HCT116 (cell line): ENCODE measurements around the gene LMNA.

Experiments used
- CBX3 ChIP-seq: IDR thresholded peaks from 2 replicates; pipeline ENCODE4 v1.6.1; 2012; ENCODE audit warnings: low read depth
- CEBPB ChIP-seq: IDR thresholded peaks from 2 replicates; pipeline ENCODE4 v1.6.1; 2012; ENCODE audit warnings: low read depth
- EZH2phosphoT487 ChIP-seq: fragments of 200-600 bp; IDR thresholded peaks from 2 replicates; pipeline ENCODE4 v1.6.1; 2018; ENCODE audit warnings: antibody characterized with exemption, borderline replicate concordance
- JUND ChIP-seq: IDR thresholded peaks from 2 replicates; pipeline ENCODE4 v1.6.1; 2012
- POLR2A ChIP-seq: IDR thresholded peaks from 2 replicates; pipeline ENCODE4 v1.7.0; 2011; ENCODE audit warnings: borderline replicate concordance; ENCODE audit not compliant: insufficient read depth, insufficient read length; ENCODE audit errors: extremely low read depth
- RAD21 ChIP-seq: IDR thresholded peaks from 2 replicates; pipeline ENCODE4 v1.6.1; 2012; ENCODE audit warnings: low read depth, mild to moderate bottlenecking
- SRF ChIP-seq: IDR thresholded peaks from 2 replicates; pipeline ENCODE4 v1.6.1; 2012; ENCODE audit warnings: low read depth
- TF ChIP-seq, protein P1 (sequence below): IDR thresholded peaks from 2 replicates; pipeline ENCODE4 v1.6.1; 2012; ENCODE audit warnings: low read depth
- TF ChIP-seq, protein P2 (sequence below), 3 experiments: fragments of 200-600 bp in 1 of 3; sonication (generic) in 1 of 3; IDR thresholded peaks in 2 of 3; conservative IDR thresholded peaks in 1 of 3; 2 replicates each; pipeline ENCODE4 v1.5.1; 2012 to 2017; ENCODE audit warnings: low read depth in 2 of 3, low read length in 2 of 3, antibody characterized with exemption in 1 of 3, borderline replicate concordance in 1 of 3, control low read depth in 1 of 3, mild to moderate bottlenecking in 1 of 3, mixed read lengths in 1 of 3, mixed run types in 1 of 3, moderate library complexity in 1 of 3; ENCODE audit not compliant: insufficient read depth in 1 of 3
- TF ChIP-seq, protein P3 (sequence below): IDR thresholded peaks from 2 replicates; pipeline ENCODE4 v1.6.1; 2011; ENCODE audit warnings: mild to moderate bottlenecking, low read length, moderate library complexity; ENCODE audit not compliant: insufficient replicate concordance; ENCODE audit errors: extremely low read depth

- TF ChIP-seq CEBPB (no peak), RAD21 (no peak), CBX3 (no peak), SRF (no peak), POLR2A (no peak), JUND (no peak), EZH2phosphoT487 (no peak)
- TF ChIP-seq, protein P1, sequence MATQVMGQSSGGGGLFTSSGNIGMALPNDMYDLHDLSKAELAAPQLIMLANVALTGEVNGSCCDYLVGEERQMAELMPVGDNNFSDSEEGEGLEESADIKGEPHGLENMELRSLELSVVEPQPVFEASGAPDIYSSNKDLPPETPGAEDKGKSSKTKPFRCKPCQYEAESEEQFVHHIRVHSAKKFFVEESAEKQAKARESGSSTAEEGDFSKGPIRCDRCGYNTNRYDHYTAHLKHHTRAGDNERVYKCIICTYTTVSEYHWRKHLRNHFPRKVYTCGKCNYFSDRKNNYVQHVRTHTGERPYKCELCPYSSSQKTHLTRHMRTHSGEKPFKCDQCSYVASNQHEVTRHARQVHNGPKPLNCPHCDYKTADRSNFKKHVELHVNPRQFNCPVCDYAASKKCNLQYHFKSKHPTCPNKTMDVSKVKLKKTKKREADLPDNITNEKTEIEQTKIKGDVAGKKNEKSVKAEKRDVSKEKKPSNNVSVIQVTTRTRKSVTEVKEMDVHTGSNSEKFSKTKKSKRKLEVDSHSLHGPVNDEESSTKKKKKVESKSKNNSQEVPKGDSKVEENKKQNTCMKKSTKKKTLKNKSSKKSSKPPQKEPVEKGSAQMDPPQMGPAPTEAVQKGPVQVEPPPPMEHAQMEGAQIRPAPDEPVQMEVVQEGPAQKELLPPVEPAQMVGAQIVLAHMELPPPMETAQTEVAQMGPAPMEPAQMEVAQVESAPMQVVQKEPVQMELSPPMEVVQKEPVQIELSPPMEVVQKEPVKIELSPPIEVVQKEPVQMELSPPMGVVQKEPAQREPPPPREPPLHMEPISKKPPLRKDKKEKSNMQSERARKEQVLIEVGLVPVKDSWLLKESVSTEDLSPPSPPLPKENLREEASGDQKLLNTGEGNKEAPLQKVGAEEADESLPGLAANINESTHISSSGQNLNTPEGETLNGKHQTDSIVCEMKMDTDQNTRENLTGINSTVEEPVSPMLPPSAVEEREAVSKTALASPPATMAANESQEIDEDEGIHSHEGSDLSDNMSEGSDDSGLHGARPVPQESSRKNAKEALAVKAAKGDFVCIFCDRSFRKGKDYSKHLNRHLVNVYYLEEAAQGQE, result no peak
- TF ChIP-seq, protein P2, sequence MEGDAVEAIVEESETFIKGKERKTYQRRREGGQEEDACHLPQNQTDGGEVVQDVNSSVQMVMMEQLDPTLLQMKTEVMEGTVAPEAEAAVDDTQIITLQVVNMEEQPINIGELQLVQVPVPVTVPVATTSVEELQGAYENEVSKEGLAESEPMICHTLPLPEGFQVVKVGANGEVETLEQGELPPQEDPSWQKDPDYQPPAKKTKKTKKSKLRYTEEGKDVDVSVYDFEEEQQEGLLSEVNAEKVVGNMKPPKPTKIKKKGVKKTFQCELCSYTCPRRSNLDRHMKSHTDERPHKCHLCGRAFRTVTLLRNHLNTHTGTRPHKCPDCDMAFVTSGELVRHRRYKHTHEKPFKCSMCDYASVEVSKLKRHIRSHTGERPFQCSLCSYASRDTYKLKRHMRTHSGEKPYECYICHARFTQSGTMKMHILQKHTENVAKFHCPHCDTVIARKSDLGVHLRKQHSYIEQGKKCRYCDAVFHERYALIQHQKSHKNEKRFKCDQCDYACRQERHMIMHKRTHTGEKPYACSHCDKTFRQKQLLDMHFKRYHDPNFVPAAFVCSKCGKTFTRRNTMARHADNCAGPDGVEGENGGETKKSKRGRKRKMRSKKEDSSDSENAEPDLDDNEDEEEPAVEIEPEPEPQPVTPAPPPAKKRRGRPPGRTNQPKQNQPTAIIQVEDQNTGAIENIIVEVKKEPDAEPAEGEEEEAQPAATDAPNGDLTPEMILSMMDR (IDR thresholded peaks at IDR 0.05 in 2 of 3, conservative IDR thresholded peaks at IDR 0.05 in 1 of 3; ENCODE audit: borderline replicate concordance in 1 of 3, insufficient read depth in 1 of 3, low read depth in 2 of 3, low read length in 2 of 3), result no peak
- TF ChIP-seq, protein P3, sequence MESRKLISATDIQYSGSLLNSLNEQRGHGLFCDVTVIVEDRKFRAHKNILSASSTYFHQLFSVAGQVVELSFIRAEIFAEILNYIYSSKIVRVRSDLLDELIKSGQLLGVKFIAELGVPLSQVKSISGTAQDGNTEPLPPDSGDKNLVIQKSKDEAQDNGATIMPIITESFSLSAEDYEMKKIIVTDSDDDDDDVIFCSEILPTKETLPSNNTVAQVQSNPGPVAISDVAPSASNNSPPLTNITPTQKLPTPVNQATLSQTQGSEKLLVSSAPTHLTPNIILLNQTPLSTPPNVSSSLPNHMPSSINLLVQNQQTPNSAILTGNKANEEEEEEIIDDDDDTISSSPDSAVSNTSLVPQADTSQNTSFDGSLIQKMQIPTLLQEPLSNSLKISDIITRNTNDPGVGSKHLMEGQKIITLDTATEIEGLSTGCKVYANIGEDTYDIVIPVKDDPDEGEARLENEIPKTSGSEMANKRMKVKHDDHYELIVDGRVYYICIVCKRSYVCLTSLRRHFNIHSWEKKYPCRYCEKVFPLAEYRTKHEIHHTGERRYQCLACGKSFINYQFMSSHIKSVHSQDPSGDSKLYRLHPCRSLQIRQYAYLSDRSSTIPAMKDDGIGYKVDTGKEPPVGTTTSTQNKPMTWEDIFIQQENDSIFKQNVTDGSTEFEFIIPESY, result no peak
Measured at GRCh38 chr1:156120318-156120717, 5.8 kb downstream of the LMNA start.
